ENCODE data around the gene DHODH.

Gene DHODH

DNA sequence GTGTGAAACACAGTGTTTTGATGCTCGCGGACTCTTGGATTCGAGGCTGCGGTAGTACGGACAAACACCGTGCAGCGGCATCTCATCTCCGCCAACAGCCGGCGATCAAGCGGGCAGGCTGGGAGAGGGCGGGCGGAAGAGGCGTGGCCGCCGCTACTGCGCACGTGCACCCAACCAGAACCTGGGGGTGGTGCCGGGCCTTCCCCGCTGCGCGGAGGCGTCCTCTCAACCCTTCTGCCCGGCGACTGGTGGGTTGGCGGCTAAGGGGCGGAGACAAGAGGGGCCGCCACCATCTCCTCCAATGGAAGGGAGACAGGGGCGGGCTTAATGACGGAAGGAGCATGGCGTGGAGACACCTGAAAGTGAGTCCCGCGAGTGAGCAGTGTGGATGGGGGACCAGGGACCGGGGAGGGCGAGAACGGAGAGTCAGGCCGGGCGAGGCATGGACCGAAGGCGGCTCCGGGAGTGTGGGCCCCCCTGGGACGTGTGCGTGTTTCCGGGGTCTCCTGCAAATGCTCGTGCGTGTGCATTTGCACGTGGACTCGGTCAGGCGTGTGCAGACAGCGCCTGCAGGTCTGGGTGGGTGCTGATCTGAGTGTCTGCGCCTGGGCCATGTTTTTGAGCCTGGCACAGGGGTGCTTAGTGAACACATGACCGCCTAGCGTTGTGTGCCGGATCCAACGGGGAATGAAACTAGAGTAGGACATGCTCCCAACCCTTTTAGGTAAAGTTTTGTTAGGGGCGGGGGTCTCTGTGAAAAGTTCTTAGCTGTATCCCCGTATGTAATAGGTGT, at the start of gene DHODH:
DHODH (plus strand) TSS at position 321 of the 793 bp plus-strand sequence; CDS start at position 342, 21 bp downstream.
- TF ChIP-seq CTCF (IDR thresholded peaks at IDR 0.05; ENCODE audit: low read length) = no peak
- no peak for TF ChIP-seq EZH2 (optimal IDR thresholded peaks at IDR 0.05; ENCODE audit: low read depth, low read length)
- TF ChIP-seq EZH2phosphoT487 (IDR thresholded peaks at IDR 0.05; ENCODE audit: low read length) = no peak
- peak within 1 kb of the TSS; percentile 72 for H3K9ac ChIP-seq (ENCODE audit: low read length)
- H3K4me1 ChIP-seq (ENCODE audit: low read length) = no peaks in the 10 kb centered on the region; the same call in 1 of the 2 replicates
- peak within 1 kb of the TSS; percentile 72 for H3K4me2 ChIP-seq (ENCODE audit: low read depth, low read length)
- H3K36me3 ChIP-seq (replicated peaks; ENCODE audit: insufficient read depth, low read length) = no peaks in the 10 kb centered on the region
- no peaks in the 10 kb centered on the region for H3K9me2 ChIP-seq (replicated peaks; ENCODE audit: insufficient read depth, low read length)
- H3K9me3 ChIP-seq (replicated peaks; ENCODE audit: insufficient read depth, low read length) = no peaks in the 10 kb centered on the region
- H3F3A ChIP-seq (ENCODE audit: insufficient read depth, low read length) = peaks cover 2% of the 10 kb centered on the region; the same call in 1 of the 2 replicates
- peak within 1 kb of the TSS; percentile 21; the same call in 1 of the 2 replicates for H3K27ac ChIP-seq (ENCODE audit: low read length)
- H4K20me1 ChIP-seq (ENCODE audit: insufficient read depth, low read length) = no peaks in the 10 kb centered on the region
- peak within 1 kb of the TSS; percentile 85 for H3K4me3 ChIP-seq (ENCODE audit: low read length)
- peak within 1 kb of the TSS; percentile 79 for H2AFZ ChIP-seq (ENCODE audit: low read length)
- H3K27me3 ChIP-seq (replicated peaks; ENCODE audit: insufficient read depth, low read length) = no peaks in the 10 kb centered on the region
- H3K79me2 ChIP-seq (ENCODE audit: low read length) = peaks cover 20% of the 10 kb centered on the region
- peak; percentile 98 for DNase-seq

DNA sequence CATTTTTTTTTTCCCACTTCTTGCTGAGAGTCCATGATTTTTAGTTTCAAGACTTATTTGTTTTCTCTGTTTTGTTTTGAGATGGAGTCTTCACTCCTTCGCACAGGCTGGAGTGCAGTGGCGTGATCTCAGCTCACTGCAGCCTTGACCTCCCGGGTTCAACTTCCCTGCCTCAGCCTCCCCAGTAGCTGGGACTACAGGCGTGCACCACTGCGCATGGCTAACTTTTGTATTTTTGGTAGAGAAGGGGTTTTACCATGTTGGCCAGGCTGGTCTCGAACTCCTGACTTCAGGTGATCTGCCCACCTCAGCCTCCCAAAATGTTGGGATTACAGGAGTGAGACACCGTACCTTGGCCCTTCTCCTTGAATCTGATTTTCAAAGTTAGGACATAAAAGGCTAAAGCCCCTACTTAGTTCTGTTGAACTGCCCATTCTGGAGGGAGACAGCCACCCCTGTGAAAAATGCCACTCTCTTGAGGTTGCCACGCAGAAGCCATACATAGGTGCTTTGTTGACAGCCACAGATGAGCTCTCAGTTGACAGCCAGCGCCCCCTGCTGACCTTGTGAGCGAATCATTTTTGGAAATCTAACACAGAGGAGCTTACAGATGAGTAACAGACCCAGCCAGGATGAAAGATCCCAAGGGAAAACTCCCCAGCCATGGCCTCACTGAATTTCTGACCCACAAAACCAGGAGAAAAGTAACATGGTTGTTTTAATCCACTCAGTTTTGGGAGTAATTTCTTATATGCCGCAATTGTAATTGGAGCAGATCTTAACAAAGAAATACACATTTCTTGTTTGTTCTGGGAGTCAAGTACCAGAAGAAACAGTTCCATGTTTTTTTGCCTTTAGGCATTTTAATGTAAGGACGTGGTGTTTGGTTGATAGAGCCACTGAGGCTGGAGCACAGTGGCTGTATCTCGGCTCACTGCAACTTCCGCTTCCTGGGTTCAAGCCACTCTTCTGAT, 47.2 kb upstream of the DHODH start:
- Histone ChIP-seq H3K4me2 (ENCODE audit: low read depth, low read length) (no peak overlapping the region), H4K20me1 (ENCODE audit: insufficient read depth, low read length) (no peaks in the 10 kb centered on the region), H3K9me2 (replicated peaks; ENCODE audit: insufficient read depth, low read length) (no peaks in the 10 kb centered on the region), H3K4me1 (ENCODE audit: low read length) (peaks cover 31% of the 10 kb centered on the region), H3K4me3 (ENCODE audit: low read length) (no peak overlapping the region), H3F3A (ENCODE audit: insufficient read depth, low read length) (peaks cover 16% of the 10 kb centered on the region), H3K27me3 (replicated peaks; ENCODE audit: insufficient read depth, low read length) (no peaks in the 10 kb centered on the region), H2AFZ (ENCODE audit: low read length) (no peak overlapping the region), H3K36me3 (replicated peaks; ENCODE audit: insufficient read depth, low read length) (no peaks in the 10 kb centered on the region), H3K9ac (ENCODE audit: low read length) (no peak overlapping the region), H3K9me3 (replicated peaks; ENCODE audit: insufficient read depth, low read length) (no peaks in the 10 kb centered on the region), H3K79me2 (ENCODE audit: low read length) (no peaks in the 10 kb centered on the region), H3K27ac (ENCODE audit: low read length) (no peak overlapping the region)
- no peak for TF ChIP-seq EZH2 (optimal IDR thresholded peaks at IDR 0.05; ENCODE audit: low read depth, low read length)
- no peak for TF ChIP-seq EZH2phosphoT487 (IDR thresholded peaks at IDR 0.05; ENCODE audit: low read length)
- TF ChIP-seq CTCF (IDR thresholded peaks at IDR 0.05; ENCODE audit: low read length) = peak; percentile 88
- peak; percentile 88 for DNase-seq

DNA sequence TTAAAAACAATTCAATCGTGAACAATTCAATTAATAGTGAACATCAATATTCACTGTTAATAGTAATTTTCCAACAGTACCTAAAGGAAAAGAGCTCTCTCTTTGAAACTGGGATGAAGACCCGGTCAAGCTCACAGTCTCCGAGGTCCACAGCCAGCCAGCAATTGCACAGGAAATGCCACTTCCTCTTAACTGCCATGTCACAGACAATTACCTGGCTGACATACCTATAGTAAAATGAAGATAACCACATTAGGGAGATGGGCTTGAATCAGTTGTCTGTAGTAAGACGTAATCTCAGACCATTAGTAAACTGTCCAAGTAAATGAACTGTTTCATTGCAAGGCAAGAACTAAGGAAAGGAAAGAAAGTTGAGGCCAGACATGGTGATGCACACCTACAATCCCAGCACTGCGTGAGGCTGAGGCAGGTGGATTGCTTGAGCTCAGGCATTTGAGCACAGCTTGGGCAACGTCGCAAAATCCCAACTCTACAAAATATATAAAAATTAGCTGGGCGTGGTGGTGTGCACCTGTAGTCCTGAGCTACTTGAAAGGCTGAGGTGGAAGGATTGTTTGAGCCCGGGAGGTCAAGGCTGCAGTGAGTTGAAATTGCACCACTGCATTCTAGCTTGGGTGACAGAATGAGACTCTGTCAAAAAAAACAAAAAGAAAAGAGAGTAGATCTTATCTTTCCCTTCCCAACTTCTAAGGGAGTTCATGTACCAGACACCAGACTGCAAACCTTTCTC, 45.2 kb upstream of the DHODH start:
- H3K27me3 ChIP-seq (replicated peaks; ENCODE audit: insufficient read depth, low read length) = no peaks in the 10 kb centered on the region
- H3K9ac ChIP-seq (ENCODE audit: low read length) = no peak overlapping the region
- peak overlapping the region; percentile 41 for H2AFZ ChIP-seq (ENCODE audit: low read length)
- no peaks in the 10 kb centered on the region for H3K9me3 ChIP-seq (replicated peaks; ENCODE audit: insufficient read depth, low read length)
- H3K36me3 ChIP-seq (replicated peaks; ENCODE audit: insufficient read depth, low read length) = no peaks in the 10 kb centered on the region
- H3K27ac ChIP-seq (ENCODE audit: low read length) = peak overlapping the region; percentile 18; the same call in 1 of the 2 replicates
- H3K9me2 ChIP-seq (replicated peaks; ENCODE audit: insufficient read depth, low read length) = no peaks in the 10 kb centered on the region
- H3F3A ChIP-seq (ENCODE audit: insufficient read depth, low read length) = peaks cover 6% of the 10 kb centered on the region; the same call in 1 of the 2 replicates
- TF ChIP-seq EZH2 (optimal IDR thresholded peaks at IDR 0.05; ENCODE audit: low read depth, low read length) (no peak), CTCF (IDR thresholded peaks at IDR 0.05; ENCODE audit: low read length) (no peak), EZH2phosphoT487 (IDR thresholded peaks at IDR 0.05; ENCODE audit: low read length) (no peak)
- peak overlapping the region; percentile 7; the same call in 1 of the 2 replicates for H3K4me3 ChIP-seq (ENCODE audit: low read length)
- peak overlapping the region; percentile 38 for H3K4me2 ChIP-seq (ENCODE audit: low read depth, low read length)
- H4K20me1 ChIP-seq (ENCODE audit: insufficient read depth, low read length) = no peaks in the 10 kb centered on the region
- peaks cover 19% of the 10 kb centered on the region for H3K4me1 ChIP-seq (ENCODE audit: low read length)
- peak; percentile 46 for DNase-seq
- H3K79me2 ChIP-seq (ENCODE audit: low read length) = no peaks in the 10 kb centered on the region
